ENCODE results near the gene HOXC9.

DNA sequence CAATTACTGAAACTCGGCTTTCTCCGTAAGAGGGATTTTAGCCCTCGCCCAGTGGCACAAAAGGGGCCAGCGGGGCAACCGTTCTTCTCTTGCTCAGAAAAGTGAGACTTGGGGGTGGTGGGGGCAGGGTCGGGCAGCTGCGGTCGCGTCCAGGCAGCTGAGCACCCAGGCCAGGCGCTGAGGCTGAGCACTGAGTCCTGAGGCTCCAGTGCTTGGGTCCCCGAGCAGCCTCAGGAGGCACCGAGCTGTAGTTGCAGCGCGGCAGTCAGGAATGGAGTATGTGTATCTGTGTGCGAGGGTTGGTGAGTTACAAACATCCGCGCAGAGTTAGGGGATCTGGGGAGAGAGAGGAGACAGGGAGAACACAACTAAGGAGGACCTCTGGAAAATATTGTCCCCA lies 24.2 kb downstream of the HOXC9 start:
- no peak for TF ChIP-seq CTCF (IDR thresholded peaks at IDR 0.05)
- no peak for TF ChIP-seq POLR2A (IDR thresholded peaks at IDR 0.05)
